HK-2 (cell line): ENCODE results near the gene TARDBP.
"Not testable (repeated sequence)": the region's sequence is repeated elsewhere in the genome, so short reads cannot be mapped to it uniquely, and the experiment has no call there.

Source experiments
- DNase-seq: peaks from one replicate; pipeline ENCODE4 v3.0.0-alpha.2; 2018; ENCODE audit not compliant: unreplicated experiment

TARDBP gene

DNA sequence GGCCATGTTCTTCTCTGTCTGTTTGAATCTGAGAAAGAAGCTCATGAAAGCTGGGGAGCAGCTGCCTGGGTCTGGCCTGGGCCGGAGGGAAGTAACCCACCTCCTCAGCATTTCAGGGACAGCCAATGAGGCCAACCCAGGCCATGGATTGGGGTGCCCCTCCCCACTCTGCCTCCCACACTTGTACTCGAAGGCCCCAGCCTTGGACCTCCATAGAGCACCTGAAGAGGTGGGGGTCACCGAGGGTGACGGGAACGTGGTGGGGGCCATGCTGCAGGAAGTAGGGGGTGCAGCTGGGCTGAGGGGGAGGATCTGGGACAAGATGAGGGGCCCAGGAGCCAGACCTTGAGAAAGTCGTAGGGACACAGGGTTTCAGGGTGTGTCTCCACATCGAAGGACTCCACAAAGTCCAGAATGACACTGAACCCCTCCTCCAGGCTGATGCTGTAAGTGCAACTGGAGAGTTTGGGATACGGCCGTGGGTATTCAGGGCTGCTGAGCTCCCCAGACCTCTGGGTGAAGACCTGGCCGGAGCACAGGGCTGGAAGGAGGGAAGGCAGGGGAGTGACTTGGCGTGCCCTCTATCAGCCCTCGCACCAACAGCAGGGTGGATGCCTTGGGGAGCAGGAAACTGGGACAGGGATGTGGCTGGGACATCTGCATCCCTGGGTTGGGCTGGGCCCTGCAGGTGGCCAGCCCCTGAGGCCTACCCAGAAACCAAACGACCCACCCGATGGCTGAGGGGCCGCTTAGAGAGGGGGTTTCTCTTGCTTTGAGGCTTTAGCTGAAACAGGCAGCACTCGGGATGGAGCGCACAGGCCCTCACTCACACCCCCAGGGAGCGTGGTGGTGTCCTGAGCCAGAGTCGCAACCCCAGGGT is 30.8 kb downstream of the TARDBP start:
- no peak for DNase-seq

GRCh38 chr1:11044086-11044848 is 31.8 kb downstream of the TARDBP start:
- DNase-seq: no peak

DNA sequence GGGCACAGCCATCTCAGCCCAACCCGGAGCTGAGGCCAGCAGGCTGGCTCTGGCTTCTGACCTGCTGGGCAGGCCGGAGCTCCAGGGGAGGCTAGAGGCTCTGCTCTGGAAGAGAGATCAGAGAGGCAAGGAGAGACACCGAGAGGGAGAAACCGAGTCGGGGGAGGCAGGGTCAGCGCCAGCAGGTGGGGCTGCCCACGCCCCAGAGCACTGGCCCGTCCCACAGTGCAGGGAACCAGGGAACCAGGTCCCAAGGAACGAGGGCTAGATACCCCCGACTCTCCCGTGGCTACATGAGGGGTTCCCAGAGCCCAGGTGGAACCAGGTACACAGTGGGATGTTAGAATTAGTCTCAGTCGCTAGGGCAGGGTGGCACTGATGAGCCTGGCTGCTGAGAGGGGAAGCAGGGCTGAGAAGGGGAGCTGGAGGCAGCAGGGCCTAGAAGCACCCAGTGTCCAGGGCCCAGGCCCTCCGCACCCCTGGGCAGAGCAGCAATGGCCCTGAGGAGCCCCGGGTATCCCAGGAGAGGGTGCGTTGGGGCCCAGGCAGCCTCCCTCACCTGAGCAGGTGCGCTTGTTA is 32.5 kb downstream of the TARDBP start:
- DNase-seq: no peak

DNA sequence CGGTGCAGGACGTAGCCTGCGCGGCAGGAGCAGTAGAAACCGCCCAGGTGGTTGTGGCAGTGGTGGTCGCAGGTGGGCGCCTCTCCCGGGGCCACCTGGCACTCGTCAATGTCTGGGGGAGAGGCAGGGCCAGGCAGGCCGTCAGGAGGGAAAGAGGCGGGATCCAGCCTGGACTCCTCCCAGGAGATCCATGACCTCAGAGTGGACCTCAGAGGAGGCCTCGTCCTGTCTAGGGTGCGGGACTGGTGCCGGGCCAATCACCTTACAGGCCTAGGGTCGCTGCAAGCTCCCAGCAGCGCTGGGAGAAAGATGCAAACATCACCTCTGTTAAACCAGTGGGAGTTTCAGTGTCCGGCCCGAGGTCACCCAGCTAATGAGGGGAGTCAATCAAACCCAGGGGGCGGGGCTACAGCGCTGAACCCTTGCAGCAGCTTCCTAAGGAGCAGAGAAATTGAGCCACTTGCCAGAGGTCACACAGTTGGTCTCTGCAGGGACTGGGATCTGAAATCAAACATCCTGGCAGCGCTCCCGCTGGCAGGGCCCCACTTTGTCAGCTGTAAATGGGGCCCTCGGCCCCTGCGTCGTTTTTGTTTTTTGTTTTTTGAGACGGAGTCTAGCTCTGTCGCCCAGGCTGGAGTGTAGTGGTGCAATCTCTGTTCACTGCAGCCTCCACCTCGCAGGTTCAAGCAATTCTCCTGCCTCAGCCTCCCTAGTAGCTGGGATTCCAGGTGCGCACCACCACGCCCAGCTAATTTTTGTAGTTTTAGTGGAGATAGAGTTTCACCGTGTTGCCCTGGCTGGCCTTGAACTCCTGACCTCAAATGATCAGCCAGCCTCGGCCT is 33.2 kb downstream of the TARDBP start:
- no peak for DNase-seq

DNA sequence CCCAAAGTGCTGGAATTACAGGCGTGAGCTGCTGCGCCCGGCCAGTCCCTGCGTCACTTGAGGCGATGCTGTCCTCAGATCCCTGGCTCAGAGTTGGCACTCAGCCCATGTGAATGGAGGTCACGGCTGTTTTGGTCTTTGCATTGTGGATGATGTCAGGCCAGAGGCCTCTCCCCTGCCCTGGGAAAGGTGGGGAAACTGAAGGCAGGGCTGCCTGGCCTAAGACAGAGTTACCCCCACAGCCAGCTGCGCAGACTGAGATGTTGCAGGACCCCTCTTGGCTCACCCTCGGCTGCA is 33.8 kb downstream of the TARDBP start:
- DNase-seq: no peak

GRCh38 chr1:11046625-11047365 is 34.3 kb downstream of the TARDBP start, which contains the start of gene MASP2:
Gene MASP2, minus strand, starts transcription at chr1:11047239. Its CDS starts 32 bp downstream, at chr1:11047207.
- no peak for DNase-seq

DNA sequence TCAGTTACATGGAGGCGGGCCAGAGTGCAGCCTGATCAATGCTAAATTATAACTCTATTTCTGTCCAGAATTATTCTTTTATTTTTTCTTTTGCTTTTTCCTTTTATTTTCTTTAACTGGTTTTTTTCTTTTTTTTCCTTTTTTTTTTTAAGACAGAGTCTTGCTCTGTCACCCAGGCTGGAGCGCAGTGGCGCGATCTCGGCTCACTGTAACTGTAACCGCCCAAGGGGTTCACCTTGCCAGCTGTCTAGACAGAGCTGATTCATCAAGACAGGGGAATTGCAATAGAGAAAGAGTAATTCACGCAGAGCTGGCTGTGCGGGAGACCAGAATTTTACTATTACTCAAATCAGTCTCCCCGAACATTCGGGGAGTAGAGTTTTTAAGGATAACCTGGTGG is 38.7 kb downstream of the TARDBP start:
- DNase-seq: not testable (repeated sequence)

GRCh38 chr1:11051781-11052511 is 39.5 kb downstream of the TARDBP start:
- no peak for DNase-seq

DNA sequence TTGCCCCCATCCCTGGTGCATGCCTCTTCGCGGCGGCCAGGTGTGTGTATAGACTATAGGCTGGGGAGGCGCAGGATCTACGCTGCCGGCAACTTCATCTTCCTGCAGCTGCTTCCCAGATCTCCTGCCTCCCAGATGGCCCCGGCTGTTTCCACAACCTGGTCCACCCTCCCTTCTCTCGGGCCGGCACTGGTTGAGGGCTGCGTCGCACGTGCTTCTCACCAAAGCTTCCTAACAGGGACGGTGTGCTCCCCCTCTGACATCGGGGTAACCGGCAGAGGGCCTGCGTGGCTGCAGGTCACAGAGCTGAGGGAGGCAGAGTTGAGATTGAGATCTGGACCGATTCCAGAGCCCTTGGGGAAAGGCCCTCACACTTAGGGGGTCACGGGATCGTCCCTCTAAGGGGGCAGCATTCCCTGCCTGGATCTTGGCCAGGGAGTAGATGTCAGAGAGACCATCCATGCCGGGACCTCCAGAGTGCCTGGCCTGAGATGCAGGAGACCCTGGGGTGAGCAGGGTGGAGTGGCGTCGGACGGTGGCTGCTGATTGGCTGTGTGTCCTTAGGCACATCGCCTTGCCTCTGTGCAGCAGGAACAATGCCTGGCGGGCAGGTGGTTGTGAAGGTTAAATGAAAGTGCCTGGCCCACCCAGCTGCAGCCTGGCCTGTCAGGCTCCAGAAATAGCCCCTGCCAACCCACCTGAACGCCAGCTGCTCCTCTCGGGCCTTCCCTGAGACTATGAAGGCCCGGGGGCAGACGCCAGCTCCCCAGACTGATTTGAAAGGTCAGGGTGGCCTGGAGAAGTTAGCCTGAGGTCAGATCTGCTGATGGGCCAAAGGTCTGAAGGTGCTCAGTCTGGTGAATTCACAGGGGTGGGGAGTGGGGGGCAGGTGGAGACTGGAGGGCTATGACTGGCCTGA is 40.6 kb downstream of the TARDBP start:
- no peak for DNase-seq

DNA sequence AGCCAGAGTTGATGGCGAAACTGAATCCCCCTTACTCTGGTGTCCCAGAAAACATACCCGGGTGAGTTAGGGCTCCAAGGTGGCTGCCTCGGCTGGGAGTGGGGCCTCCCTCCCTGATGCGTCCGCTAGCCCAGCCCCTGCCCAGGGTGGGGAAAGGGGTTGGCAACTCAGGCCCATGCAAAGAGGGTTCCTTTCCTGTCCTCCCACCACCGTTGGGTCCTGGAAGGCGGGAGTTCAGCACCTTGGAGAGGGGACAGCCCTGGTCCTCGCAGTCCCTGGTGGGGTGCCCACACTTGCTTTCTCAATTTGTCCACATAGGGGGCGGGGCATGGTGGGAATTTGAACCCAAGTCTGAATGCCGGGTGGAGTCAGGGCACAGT is 41.3 kb downstream of the TARDBP start:
- peak; percentile 45 for DNase-seq

DNA sequence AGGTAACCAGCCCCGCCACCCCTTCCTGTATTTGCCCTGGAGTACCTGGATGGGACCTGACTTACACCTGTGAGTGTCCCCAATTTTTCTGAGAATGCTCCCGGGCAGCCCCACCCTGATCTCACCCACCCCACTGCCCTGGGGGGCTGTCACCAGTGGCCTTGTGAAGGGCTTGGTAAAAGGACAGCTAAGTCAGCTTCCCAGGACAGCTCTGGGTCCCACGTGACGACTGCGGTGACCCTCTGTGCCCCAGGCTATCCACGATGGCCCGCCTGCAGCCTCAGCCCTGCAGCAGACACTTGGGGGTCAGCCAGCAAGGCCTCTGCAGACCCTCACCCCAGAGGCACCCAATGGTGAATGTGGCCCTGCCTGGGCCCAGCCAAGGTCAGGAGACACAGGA is 41.7 kb downstream of the TARDBP start:
- DNase-seq: no peak

DNA sequence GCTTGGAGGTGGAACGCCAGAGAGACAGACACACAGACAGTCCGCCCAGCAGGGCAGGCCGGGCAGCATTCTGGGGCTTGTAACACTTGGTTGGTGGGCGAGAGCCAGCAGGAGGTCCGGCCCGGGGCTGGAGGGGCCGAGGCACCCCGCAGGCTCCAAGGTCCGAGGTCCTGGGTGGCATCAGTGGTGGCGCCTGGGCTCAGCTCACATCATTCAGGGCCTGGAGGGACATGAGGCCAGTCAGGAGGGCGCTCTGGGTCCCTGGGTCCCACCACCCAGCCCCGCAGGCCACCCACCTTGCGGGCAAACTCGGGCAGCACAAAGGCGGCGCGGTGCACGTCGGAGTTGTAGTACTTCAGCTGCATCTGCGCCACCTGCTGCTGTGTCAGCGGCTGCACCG is 42.2 kb downstream of the TARDBP start:
- no peak for DNase-seq

DNA sequence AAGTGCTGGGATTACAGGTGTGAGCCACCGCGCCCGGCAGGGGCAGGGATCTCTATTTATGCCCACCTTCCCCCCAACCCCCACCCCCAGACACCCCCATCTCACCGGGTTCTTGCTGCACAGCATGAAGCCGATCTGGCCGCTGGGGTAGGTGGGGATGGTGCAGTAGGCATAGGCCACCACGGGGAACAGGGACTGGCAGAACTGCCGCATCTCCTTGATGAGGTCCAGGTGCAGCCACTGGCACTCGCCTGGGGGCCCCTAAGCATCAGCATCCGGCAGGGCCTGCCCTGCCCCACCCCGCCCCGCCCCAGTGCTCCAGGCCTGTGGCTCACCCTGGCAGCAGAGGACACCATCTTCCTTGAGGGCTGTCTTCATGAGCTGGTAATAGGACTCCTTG is 43.2 kb downstream of the TARDBP start:
- no peak for DNase-seq

GRCh38 chr1:11056504-11056903 is 44.0 kb downstream of the TARDBP start:
- no peak for DNase-seq

DNA sequence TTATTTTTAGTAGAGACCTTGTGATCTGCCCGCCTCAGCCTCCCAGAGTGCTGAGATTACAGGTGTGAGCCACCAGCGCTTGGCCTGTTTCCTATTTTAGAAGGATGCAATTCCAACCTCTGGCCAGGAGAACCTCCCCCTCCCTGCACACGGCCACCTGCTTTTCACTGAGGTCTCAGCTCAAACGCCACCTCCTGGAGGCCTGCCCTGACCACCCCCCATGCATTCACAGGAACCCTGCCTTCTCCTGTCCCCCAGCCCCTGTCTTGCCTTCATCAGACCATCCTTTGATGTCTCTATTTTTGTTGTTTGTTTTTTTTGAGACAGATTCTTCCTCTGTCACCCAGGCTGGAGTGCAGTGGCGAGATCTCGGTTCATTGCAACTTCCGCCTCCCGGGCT is 45.0 kb downstream of the TARDBP start:
- DNase-seq: no peak

- no peak for DNase-seq
Measured at GRCh38 chr1:11058026-11058425, 45.6 kb downstream of the TARDBP start.

GRCh38 chr1:11058595-11059154 is 46.2 kb downstream of the TARDBP start:
- DNase-seq: no peak

DNA sequence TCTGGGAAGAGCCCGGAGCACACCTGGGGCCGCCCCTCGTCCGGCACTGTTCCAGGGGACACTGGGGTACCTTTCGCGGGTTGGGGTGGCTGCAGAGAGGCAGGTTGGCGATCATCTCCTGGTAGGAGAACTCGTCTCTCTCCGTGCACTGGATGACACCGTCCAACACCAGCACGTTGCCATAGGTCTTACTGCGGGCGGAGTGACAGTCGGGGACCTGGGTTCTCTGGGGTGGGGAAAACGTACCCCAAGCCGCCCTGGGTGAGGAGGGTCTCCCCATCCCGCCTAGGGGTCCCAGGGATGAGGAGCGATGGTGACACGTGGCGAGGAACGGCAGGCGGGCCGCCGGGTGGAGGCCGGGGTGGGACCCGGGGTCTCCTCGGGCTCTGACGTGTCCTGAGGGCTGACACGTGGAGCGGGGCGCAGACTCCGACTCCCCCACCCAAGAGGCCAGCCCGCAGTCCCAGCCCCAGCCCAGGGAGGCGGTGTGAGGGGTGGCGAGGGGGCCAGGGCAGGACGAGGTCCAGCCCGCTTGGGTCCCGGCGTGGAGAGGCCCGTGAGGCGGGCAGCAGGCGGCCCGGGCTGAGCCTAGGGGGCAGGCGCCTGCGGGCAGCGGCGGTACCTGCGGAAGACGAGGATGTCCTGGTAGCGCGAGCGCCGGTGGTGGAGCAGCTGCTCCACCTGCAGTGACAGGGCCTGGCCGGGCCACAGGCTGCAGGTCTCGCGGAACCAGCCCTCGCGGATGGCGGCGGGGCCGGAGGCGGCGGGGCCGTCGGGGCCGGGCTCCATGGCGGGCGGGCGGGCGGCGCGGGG is 46.9 kb downstream of the TARDBP start:
- DNase-seq: no peak
